SU-DHL-6 (cell line): ENCODE results near the gene MRPL42.

Experiments used
- H2AFZ ChIP-seq: fragments of 200-600 bp; sonication (generic); 2 replicates; pipeline ENCODE4 v1.6.1; 2014; ENCODE audit warnings: low read depth, mild to moderate bottlenecking, moderate library complexity, mixed read lengths, antibody characterized with exemption, low read length; ENCODE audit not compliant: severe bottlenecking
- H3F3A ChIP-seq: fragments of 200-600 bp; shearing (Covaris generic); 2 replicates; pipeline ENCODE4 v1.6.0; 2016; ENCODE audit warnings: antibody characterized with exemption, mild to moderate bottlenecking; ENCODE audit not compliant: insufficient read depth
- H3K27ac ChIP-seq: fragments of 200-600 bp; sonication (generic); 2 replicates; pipeline ENCODE4 v1.5.1; 2016; ENCODE audit warnings: low read depth, mild to moderate bottlenecking, low read length, moderate library complexity, mixed read lengths
- H3K27me3 ChIP-seq: fragments of 200-600 bp; sonication (generic), shearing (Covaris generic); 2 replicates; pipeline ENCODE4 v1.6.0; 2014; ENCODE audit warnings: mild to moderate bottlenecking, low read length
- H3K36me3 ChIP-seq: fragments of 200-600 bp; sonication (generic); 2 replicates; pipeline ENCODE4 v1.6.1; 2014; ENCODE audit warnings: mild to moderate bottlenecking, low read length, mixed read lengths
- H3K4me2 ChIP-seq: fragments of 300-600, 200-600 bp; shearing (Covaris generic), sonication (generic); 2 replicates; pipeline ENCODE4 v1.6.0; 2014; ENCODE audit warnings: low read length, low read depth, mild to moderate bottlenecking; ENCODE audit not compliant: poor library complexity, severe bottlenecking
- H3K4me3 ChIP-seq: fragments of 200-600 bp; sonication (generic); 2 replicates; pipeline ENCODE4 v1.5.1; 2014; ENCODE audit warnings: antibody characterized with exemption, low read length, mild to moderate bottlenecking, mixed read lengths; ENCODE audit not compliant: insufficient read depth, poor library complexity, severe bottlenecking
- H3K79me2 ChIP-seq: fragments of 200-600 bp; sonication (generic); 2 replicates; pipeline ENCODE4 v1.6.1; 2014; ENCODE audit warnings: mild to moderate bottlenecking, low read length, moderate library complexity; ENCODE audit not compliant: insufficient read depth
- H3K9ac ChIP-seq: fragments of 200-600 bp; sonication (generic); 2 replicates; pipeline ENCODE4 v1.7.0; 2014; ENCODE audit warnings: mild to moderate bottlenecking, low read length
- H3K9me2 ChIP-seq: fragments of 200-600 bp; sonication (generic); replicated peaks from 2 replicates; pipeline ENCODE4 v1.6.1; 2014; ENCODE audit warnings: low read length; ENCODE audit not compliant: insufficient read depth
- H3K9me3 ChIP-seq: fragments of 200-600 bp; sonication (generic); 2 replicates; pipeline ENCODE4 v1.6.1; 2014; ENCODE audit warnings: low read length, mixed read lengths; ENCODE audit not compliant: insufficient read depth
- H4K20me1 ChIP-seq: fragments of 200-600 bp; sonication (generic); 2 replicates; pipeline ENCODE4 v1.6.1; 2014; ENCODE audit warnings: low read depth, mild to moderate bottlenecking, antibody characterized with exemption, low read length, moderate library complexity, mixed read lengths
- CTCF ChIP-seq: fragments of 200-600 bp; sonication (generic); IDR thresholded peaks from one replicate; pipeline ENCODE4 v1.5.1; 2017; ENCODE audit warnings: antibody characterized with exemption, mild to moderate bottlenecking, low read length, moderate library complexity; ENCODE audit not compliant: insufficient read depth, poor library complexity, severe bottlenecking
- EZH2phosphoT487 ChIP-seq: fragments of 200-600 bp; sonication (generic), shearing (Covaris generic); conservative IDR thresholded peaks from 2 replicates; pipeline ENCODE4 v1.6.1; 2018; ENCODE audit warnings: mild to moderate bottlenecking, antibody characterized with exemption, low read length, moderate library complexity, mixed read lengths

MRPL42 gene

GRCh38 chr12:93476555-93476954 is 9.2 kb downstream of the MRPL42 start:
- Histone ChIP-seq H3K36me3 (peaks cover 29% of the 10 kb centered on the region; the same call in 1 of the 2 replicates), H3K9me3 (no peaks in the 10 kb centered on the region), H2AFZ (no peak overlapping the region), H3K27ac (no peak overlapping the region), H3F3A (no peaks in the 10 kb centered on the region), H3K27me3 (no peaks in the 10 kb centered on the region), H3K9ac (no peak overlapping the region), H3K4me2 (no peak overlapping the region), H3K4me3 (no peak overlapping the region), H3K79me2 (peaks cover 19% of the 10 kb centered on the region; the same call in 1 of the 2 replicates), H4K20me1 (peaks cover 8% of the 10 kb centered on the region), H3K9me2 (no peaks in the 10 kb centered on the region)
- TF ChIP-seq CTCF: no peak
- no peak for TF ChIP-seq EZH2phosphoT487

GRCh38 chr12:93482721-93483120 is 15.4 kb downstream of the MRPL42 start:
- no peak for TF ChIP-seq CTCF
- no peak for TF ChIP-seq EZH2phosphoT487
- Histone ChIP-seq H4K20me1 (no peaks in the 10 kb centered on the region), H3K9me3 (no peaks in the 10 kb centered on the region), H3K9ac (no peak overlapping the region), H3K27me3 (no peaks in the 10 kb centered on the region), H3K36me3 (peaks cover 39% of the 10 kb centered on the region; the same call in 1 of the 2 replicates), H3K4me3 (no peak overlapping the region), H3F3A (no peaks in the 10 kb centered on the region), H2AFZ (no peak overlapping the region), H3K4me2 (no peak overlapping the region), H3K27ac (no peak overlapping the region), H3K9me2 (no peaks in the 10 kb centered on the region), H3K79me2 (peaks cover 4% of the 10 kb centered on the region; the same call in 1 of the 2 replicates)

- H3K4me3 ChIP-seq: no peak overlapping the region
- H3K79me2 ChIP-seq: peaks cover 4% of the 10 kb centered on the region; the same call in 1 of the 2 replicates
- H3K27me3 ChIP-seq: no peaks in the 10 kb centered on the region
- TF ChIP-seq EZH2phosphoT487 (no peak), CTCF (no peak)
- no peak overlapping the region for H3K27ac ChIP-seq
- no peaks in the 10 kb centered on the region for H3K9me2 ChIP-seq
- no peak overlapping the region for H2AFZ ChIP-seq
- no peaks in the 10 kb centered on the region for H3K9me3 ChIP-seq
- no peaks in the 10 kb centered on the region for H3F3A ChIP-seq
- peaks cover 41% of the 10 kb centered on the region; the same call in 1 of the 2 replicates for H3K36me3 ChIP-seq
- H3K4me2 ChIP-seq: no peak overlapping the region
- no peaks in the 10 kb centered on the region for H4K20me1 ChIP-seq
- no peak overlapping the region for H3K9ac ChIP-seq
Observed at GRCh38 chr12:93483151-93483807, 16.0 kb downstream of the MRPL42 start.
